ENCODE results near the gene CALHM5. TPM values are rescaled to one million over a fixed set of nuclear protein-coding genes. Genes with fewer than 3 reads are reported as not detected.

CALHM5 gene
- total and polyA plus RNA-seq, 2 donors: 1.7 to 8.6 TPM

DNA sequence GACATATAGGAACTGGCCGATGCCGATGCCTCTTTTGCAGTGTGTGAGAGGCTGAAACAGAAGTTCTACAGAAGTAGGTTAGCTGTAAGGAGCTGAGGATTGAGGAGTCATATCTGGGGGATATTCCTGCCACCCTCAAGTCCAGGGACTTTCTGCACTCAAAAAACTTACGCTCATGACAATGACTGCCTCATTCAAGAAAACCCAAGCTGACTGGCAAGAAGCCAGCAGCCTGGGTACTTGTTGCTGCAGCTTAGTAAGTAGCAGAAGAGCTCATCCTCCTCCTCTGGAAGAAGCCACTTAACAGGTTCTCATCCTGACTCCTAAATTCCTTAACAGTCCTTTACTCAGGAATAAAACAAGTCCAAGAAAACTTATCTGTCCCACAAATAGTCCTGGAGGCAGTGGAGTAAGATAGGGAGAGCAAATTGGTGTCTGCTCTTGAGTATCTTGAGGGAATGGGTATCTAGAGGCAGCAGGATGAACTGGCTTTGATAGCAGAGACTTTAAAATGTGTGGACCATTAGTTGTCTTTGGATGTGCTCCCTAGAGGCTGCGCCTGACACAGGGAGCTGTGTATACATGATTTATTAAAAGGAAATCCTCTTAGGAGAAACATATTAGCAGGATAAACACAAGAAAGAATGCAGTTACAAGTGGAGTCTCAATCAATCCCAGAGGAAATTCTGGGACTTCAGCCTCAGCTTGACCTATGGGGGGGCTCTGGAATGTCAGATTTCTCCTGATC, 7.4 kb downstream of the CALHM5 start:
- no peak overlapping the region for H3K4me3 ChIP-seq (ENCODE audit: low read depth, low read length)
- H3K36me3 ChIP-seq (ENCODE audit: insufficient read depth): no peaks in the 10 kb centered on the region
- no peaks in the 10 kb centered on the region for H3K4me1 ChIP-seq (ENCODE audit: insufficient read depth)
- no peak overlapping the region for H3K27ac ChIP-seq (ENCODE audit: low read depth)
- 83% methylated on average over 4 of the region's 4 CpGs for WGBS
- DNase-seq (ENCODE audit: extremely low spot score): no peak

DNA sequence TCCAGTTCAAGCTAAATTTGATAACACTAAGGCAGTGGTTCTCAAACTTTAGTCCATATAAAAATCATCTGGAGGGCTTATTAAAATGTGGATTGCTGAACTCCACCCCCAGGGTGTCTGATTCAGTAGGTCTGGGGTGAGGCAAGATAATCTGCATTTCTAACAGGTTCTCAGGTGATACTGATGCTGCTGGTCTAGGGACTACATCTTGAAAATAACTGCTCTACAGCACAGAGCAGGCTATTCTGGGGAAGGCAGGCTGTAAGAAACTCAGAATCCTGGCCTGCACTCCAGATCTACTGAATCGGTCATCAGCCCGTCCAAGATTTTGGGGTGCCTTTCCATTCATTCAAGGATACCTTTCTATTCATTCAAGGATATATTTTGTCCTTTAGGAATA, 11.5 kb downstream of the CALHM5 start:
- WGBS: 80% methylated on average over 2 of the region's 2 CpGs
- no peaks in the 10 kb centered on the region for H3K4me1 ChIP-seq (ENCODE audit: insufficient read depth)
- no peak overlapping the region for H3K4me3 ChIP-seq (ENCODE audit: low read depth, low read length)
- no peak for DNase-seq (ENCODE audit: extremely low spot score)
- H3K27ac ChIP-seq (ENCODE audit: low read depth): no peak overlapping the region
- no peaks in the 10 kb centered on the region for H3K36me3 ChIP-seq (ENCODE audit: insufficient read depth)

DNA sequence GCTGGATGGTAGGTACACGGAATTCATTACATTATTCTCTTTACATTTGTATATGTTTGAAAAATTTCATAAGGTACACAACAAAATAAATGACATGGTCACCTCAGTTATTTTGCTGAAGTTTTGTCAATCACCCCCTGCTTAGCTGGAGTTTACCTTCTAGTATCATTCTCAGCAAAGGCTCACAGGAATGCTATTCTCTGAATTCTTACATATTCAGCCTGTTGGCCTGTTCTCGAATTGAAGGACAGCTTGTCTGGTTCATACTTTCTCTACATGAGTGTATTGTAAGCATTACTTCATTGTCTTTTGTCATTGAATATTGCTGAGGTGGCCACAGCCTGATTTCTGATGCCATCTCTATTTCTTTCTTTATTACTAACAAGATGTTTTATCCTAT, 12.8 kb downstream of the CALHM5 start:
- DNase-seq (ENCODE audit: extremely low spot score): no peak
- Histone ChIP-seq H3K36me3 (ENCODE audit: insufficient read depth) (no peaks in the 10 kb centered on the region), H3K4me1 (ENCODE audit: insufficient read depth) (no peaks in the 10 kb centered on the region), H3K4me3 (ENCODE audit: low read depth, low read length) (no peak overlapping the region), H3K27ac (ENCODE audit: low read depth) (no peak overlapping the region)
- 88% methylated on average over 2 of the region's 2 CpGs for WGBS

- Histone ChIP-seq H3K27ac (ENCODE audit: low read depth) (no peak overlapping the region), H3K4me3 (ENCODE audit: low read depth, low read length) (no peak overlapping the region), H3K36me3 (ENCODE audit: insufficient read depth) (no peaks in the 10 kb centered on the region), H3K4me1 (ENCODE audit: insufficient read depth) (no peaks in the 10 kb centered on the region)
- 77% methylated on average over 1 of the region's 1 CpG for WGBS
- DNase-seq (ENCODE audit: extremely low spot score): no peak
Observed at GRCh38 chr6:116528133-116528532, 16.7 kb downstream of the CALHM5 start.

DNA sequence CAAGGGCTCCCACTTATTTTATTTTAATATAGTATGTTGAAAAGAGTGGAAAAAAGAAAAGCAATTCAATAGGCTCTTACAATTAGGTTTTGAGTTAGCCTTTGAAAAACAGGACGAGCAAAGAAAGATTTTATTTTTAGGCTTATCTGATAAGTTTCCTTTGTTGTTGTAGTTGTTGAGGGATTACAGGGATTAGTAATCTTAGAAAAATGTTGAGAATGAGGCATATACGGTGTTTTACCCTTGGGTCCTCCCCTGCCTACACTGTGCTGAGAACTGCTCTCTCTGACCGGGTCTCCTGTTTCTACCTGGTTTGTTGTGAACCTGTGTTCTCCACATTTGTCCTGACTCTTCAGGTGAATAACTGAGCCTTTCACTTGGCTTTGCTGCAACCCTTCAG, 17.3 kb downstream of the CALHM5 start:
- DNase-seq (ENCODE audit: extremely low spot score): no peak
- Histone ChIP-seq H3K4me1 (ENCODE audit: insufficient read depth) (no peaks in the 10 kb centered on the region), H3K36me3 (ENCODE audit: insufficient read depth) (no peaks in the 10 kb centered on the region), H3K4me3 (ENCODE audit: low read depth, low read length) (no peak overlapping the region), H3K27ac (ENCODE audit: low read depth) (no peak overlapping the region)
- WGBS: 22% methylated on average over 3 of the region's 3 CpGs

DNA sequence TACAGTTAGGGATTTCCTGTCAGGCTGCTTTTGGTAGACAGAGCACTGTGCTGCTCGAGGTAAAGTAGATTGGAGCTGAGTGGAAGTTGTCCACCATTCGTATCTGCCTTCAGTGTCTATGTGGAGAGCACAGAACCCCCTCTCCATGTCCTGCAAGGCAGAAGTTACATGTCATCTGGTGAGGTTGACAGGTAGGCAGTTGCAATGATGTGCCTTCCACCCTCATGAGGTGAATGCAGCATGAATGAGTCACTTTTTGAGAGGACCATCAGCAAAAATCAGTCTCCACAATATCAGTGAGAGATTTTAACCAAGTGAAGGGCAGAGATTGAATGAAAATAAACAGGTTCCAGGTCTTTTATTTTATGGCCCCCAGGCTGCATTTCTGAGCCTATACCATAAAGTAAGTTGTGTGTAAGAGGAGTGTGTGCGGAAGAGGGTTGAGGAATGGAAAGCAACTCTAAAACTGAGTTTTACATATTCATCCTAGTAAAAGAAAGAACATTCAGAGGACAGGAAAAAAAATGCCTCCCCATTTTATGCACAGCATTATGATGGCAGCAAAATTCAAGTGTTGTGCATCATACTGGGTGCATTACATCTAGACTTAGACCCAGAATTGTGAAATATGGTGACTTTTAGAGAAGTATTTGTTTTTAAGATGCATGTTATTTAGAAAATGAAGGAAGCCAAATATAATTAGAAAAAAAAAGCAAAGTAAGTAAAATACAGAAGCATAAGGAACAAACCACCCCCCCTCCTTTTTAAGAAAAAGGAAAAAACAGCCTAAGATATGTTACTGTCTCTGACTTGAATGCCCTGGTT, 18.2 kb downstream of the CALHM5 start:
- WGBS: 67% methylated on average over 3 of the region's 3 CpGs
- Histone ChIP-seq H3K4me3 (ENCODE audit: low read depth, low read length) (no peak overlapping the region), H3K36me3 (ENCODE audit: insufficient read depth) (no peaks in the 10 kb centered on the region), H3K27ac (ENCODE audit: low read depth) (no peak overlapping the region), H3K4me1 (ENCODE audit: insufficient read depth) (no peaks in the 10 kb centered on the region)
- DNase-seq (ENCODE audit: extremely low spot score): no peak

DNA sequence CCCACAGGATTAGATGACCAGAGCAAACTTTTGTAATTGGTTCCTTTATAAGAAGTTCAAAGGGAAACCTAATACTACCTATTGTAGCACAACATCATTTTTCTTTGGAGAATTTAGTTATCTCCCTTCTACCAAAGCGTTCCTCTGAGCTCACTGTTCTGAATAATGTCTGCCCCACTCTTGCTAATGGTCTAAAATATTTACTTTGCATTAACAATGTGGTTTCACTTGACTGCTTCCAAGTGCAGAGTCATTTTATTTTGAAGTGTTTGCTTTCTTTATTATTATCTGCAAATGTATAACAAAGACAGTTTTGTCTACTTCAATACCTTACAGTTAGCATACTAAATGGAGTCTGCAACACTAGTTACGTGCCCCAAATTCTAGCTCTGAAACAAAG, 19.0 kb downstream of the CALHM5 start:
- no peaks in the 10 kb centered on the region for H3K36me3 ChIP-seq (ENCODE audit: insufficient read depth)
- no peaks in the 10 kb centered on the region for H3K4me1 ChIP-seq (ENCODE audit: insufficient read depth)
- H3K27ac ChIP-seq (ENCODE audit: low read depth): no peak overlapping the region
- DNase-seq (ENCODE audit: extremely low spot score): no peak
- WGBS: 58% methylated on average over 2 of the region's 2 CpGs
- no peak overlapping the region for H3K4me3 ChIP-seq (ENCODE audit: low read depth, low read length)

DNA sequence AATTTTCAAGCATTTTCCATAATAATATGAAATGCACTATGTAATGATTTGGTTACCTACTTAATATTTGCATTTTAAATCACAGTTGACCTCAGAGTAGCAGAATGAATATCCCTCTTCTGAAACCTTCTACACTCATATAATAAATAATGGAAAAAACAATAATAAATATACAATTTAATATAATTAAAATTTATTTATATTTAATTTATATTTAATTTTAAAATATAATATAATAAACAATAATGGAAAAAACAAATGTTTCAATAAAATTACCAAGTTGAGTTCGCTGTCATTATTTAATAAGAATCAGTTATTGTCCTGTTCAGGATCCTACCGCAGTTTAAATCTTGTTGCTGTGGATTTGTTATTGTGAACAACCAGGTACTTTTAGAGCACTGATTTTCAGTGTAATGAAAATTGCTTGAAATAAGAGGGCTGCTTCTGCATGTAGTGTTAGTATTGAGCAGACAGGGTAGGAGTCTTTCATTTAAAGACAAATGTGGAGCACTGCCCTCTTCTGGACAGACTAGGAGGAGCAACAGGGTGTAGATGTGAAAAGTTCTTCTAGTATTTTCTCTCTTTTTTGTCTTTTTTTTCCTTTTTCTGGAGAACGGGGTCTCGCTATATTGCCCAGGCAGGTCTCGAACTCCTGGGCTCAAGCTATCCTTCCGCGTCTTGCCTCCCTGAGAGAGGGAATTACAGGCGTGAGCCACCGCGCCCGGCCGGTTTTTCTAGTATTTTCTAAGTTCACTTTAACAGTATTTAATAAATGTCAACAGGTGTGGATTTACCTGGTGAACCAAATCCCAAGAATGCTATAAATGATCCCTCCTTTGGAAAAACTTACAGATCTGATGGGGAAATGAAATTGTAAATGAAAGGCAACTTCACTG, 20.5 kb downstream of the CALHM5 start:
- Histone ChIP-seq H3K4me1 (ENCODE audit: insufficient read depth) (no peaks in the 10 kb centered on the region), H3K4me3 (ENCODE audit: low read depth, low read length) (no peak overlapping the region), H3K36me3 (ENCODE audit: insufficient read depth) (no peaks in the 10 kb centered on the region), H3K27ac (ENCODE audit: low read depth) (no peak overlapping the region)
- WGBS: 85% methylated on average over 12 of the region's 12 CpGs
- no peak for DNase-seq (ENCODE audit: extremely low spot score)

- H3K36me3 ChIP-seq (ENCODE audit: insufficient read depth): peaks cover 2% of the 10 kb centered on the region
- 59% methylated on average over 9 of the region's 9 CpGs for WGBS
- H3K4me3 ChIP-seq (ENCODE audit: low read depth, low read length): no peak overlapping the region
- no peak overlapping the region for H3K27ac ChIP-seq (ENCODE audit: low read depth)
- no peak for DNase-seq (ENCODE audit: extremely low spot score)
- H3K4me1 ChIP-seq (ENCODE audit: insufficient read depth): no peaks in the 10 kb centered on the region
Observed at GRCh38 chr6:116533233-116533957, 22.0 kb downstream of the CALHM5 start.

- peaks cover 2% of the 10 kb centered on the region for H3K36me3 ChIP-seq (ENCODE audit: insufficient read depth)
- no peaks in the 10 kb centered on the region for H3K4me1 ChIP-seq (ENCODE audit: insufficient read depth)
- H3K4me3 ChIP-seq (ENCODE audit: low read depth, low read length): no peak overlapping the region
- no peak for DNase-seq (ENCODE audit: extremely low spot score)
- H3K27ac ChIP-seq (ENCODE audit: low read depth): no peak overlapping the region
Observed at GRCh38 chr6:116535109-116535508, 23.7 kb downstream of the CALHM5 start.

GRCh38 chr6:116536216-116536621, 24.8 kb downstream of the CALHM5 start:
- Histone ChIP-seq H3K36me3 (ENCODE audit: insufficient read depth) (peaks cover 2% of the 10 kb centered on the region), H3K4me3 (ENCODE audit: low read depth, low read length) (no peak overlapping the region), H3K4me1 (ENCODE audit: insufficient read depth) (no peaks in the 10 kb centered on the region), H3K27ac (ENCODE audit: low read depth) (no peak overlapping the region)
- DNase-seq (ENCODE audit: extremely low spot score): no peak
- WGBS: 16% methylated on average over 4 of the region's 4 CpGs

GRCh38 chr6:116542426-116542825, 31.0 kb downstream of the CALHM5 start:
- Histone ChIP-seq H3K27ac (ENCODE audit: low read depth) (no peak overlapping the region), H3K36me3 (ENCODE audit: insufficient read depth) (no peaks in the 10 kb centered on the region), H3K4me1 (ENCODE audit: insufficient read depth) (no peaks in the 10 kb centered on the region), H3K4me3 (ENCODE audit: low read depth, low read length) (no peak overlapping the region)
- no peak for DNase-seq (ENCODE audit: extremely low spot score)

- DNase-seq (ENCODE audit: extremely low spot score): no peak
- H3K27ac ChIP-seq (ENCODE audit: low read depth): no peak overlapping the region
- H3K4me1 ChIP-seq (ENCODE audit: insufficient read depth): no peaks in the 10 kb centered on the region
Observed at GRCh38 chr6:116543149-116543548, 31.7 kb downstream of the CALHM5 start.

More at GRCh38 chr6:116543149-116543548, 31.7 kb downstream of the CALHM5 start:
- Histone ChIP-seq H3K36me3 (ENCODE audit: insufficient read depth) (no peaks in the 10 kb centered on the region), H3K4me3 (ENCODE audit: low read depth, low read length) (no peak overlapping the region)
